ENCODE results near the gene PRRC2B.

Gene PRRC2B

DNA sequence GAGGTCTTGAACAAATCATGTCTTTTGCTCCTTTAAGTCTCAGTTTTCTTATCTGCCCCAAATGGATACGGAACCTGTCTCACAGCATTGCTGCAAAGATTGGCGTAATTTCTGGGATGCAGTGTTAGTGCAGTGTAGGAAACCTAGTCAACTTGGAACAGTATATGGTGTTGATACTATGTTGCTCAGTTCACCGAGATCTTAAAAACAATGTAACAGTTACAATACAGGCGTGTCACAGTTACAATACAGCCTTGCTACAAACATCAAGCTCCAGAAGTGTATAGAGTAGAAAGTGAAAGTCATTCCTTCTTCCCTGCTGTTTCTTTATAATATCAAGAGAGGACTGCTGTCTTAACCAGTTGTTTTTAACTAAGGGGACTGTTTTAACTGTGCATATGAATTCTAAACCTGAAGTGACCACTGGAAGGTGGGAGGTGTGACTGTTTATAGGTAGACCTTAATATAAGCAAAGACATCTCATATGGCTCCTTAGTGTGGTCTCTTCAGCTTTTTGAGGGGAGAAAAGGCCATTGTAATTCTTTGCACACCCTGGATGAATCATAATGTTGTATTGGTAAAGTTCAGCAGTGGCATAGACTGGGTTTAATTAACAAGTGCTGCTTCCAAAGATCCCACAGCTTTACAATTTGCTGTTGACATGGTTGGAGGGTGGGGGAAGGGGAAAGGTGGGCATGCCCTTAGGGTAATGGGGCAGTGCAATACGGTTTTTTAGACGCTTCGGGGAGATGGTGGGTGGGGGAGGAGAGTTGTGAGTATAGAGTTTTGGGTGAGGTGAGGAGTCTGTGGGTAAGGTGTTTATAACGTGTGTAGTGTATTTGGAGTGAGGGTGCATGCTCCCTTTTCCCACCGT, 12.9 kb downstream of the PRRC2B start:
- TF ChIP-seq POU2F2 (IDR thresholded peaks at IDR 0.05; ENCODE audit: low read depth, low read length): no peak
- TF ChIP-seq SPI1 (IDR thresholded peaks at IDR 0.05; ENCODE audit: low read depth, low read length): no peak
- no peak for TF ChIP-seq POLR2AphosphoS5 (IDR thresholded peaks at IDR 0.05; ENCODE audit: low read depth, low read length)
- no peak for TF ChIP-seq TAF1 (IDR thresholded peaks at IDR 0.05; ENCODE audit: low read depth, low read length)
- no peak for TF ChIP-seq POLR2A (IDR thresholded peaks at IDR 0.05; ENCODE audit: low read depth, low read length)
- no peak for TF ChIP-seq PAX5 (IDR thresholded peaks at IDR 0.05; ENCODE audit: insufficient read depth, low read length, severe bottlenecking)
- FAIRE-seq (no peak), DNase-seq (ENCODE audit: insufficient read length, low spot score) (no peak)

DNA sequence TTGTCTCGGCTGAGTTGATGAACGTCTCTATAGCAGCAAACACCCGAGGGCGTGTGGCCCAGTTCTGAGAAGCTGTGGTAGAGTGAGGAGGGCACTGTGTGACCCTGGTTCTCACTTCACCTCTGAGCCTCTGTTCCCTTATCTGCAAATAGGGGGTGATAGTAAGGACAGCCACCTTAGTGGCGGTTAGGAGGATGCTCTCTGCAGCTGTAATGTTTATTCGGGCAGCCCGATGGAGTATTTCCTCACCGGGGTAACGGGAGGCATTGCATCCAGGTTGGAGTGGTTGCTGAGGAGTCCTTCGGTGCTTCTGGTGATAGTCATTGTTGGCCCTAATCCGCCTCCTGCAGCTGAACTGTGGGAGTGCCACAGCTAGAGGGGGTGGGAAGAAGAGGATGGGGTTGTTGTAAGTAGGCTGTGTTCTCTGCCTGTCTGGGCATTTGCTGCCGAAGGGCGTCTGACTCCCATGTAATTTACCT, 13.9 kb downstream of the PRRC2B start:
- FAIRE-seq (no peak), DNase-seq (ENCODE audit: insufficient read length, low spot score) (no peak)

DNA sequence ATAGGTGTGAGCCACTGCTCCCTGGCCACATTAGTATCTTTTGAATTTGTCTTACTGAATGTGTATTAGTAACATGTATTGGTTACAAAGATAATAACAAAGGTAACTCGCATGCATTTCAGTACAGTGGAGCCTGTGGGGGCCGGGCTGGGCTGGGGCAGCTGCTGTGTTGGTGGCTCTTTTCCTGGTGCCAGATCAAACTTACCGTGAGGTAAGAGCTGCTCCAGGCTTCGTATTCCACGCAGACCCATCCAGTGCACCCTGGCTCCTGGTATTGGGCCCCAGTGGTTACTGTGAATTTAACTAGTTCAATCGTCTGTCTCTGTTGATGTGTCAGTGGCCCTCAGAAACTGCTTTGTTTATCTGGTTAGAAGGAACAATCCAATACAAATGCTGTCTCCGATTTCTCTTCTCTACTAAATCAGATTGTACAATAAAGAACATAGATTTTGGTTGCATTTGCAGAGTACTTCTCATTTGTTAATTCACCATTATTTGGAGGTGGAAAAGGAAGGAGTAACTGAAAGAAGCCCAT, 15.6 kb downstream of the PRRC2B start:
- TF ChIP-seq POU2F2 (IDR thresholded peaks at IDR 0.05; ENCODE audit: low read depth, low read length) (no peak), POLR2A (IDR thresholded peaks at IDR 0.05; ENCODE audit: low read depth, low read length) (no peak), TAF1 (IDR thresholded peaks at IDR 0.05; ENCODE audit: low read depth, low read length) (no peak), PAX5 (IDR thresholded peaks at IDR 0.05; ENCODE audit: insufficient read depth, low read length, severe bottlenecking) (no peak), SPI1 (IDR thresholded peaks at IDR 0.05; ENCODE audit: low read depth, low read length) (no peak), POLR2AphosphoS5 (IDR thresholded peaks at IDR 0.05; ENCODE audit: low read depth, low read length) (no peak)
- FAIRE-seq: no peak
- DNase-seq (ENCODE audit: insufficient read length, low spot score): no peak

More for the DNA sequence above, 13.9 kb downstream of the PRRC2B start:
- TF ChIP-seq POLR2AphosphoS5 (IDR thresholded peaks at IDR 0.05; ENCODE audit: low read depth, low read length): no peak

DNA sequence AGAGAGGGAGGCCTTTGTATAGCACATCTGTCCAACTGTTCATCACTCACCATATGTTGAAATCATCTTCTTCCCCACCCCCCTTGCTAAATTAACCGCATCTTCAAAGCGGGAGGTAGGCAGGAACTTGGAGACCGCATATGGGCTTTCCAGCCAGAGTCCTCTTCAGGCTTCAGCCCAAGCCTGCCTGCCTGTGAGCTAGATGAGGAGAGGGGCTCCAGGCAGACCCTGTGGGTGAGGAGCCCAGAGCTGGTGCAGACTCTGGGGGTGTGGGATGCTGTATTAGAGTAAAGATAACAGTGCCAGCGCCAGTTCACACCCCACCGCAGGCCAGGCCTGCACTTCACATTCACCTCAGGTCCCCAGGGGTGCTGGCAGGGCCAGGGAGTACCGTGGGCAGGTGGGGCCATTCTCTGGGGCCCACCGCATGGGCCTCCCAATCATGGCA, 16.2 kb downstream of the PRRC2B start:
- no peak for DNase-seq (ENCODE audit: insufficient read length, low spot score)
- FAIRE-seq: no peak

DNA sequence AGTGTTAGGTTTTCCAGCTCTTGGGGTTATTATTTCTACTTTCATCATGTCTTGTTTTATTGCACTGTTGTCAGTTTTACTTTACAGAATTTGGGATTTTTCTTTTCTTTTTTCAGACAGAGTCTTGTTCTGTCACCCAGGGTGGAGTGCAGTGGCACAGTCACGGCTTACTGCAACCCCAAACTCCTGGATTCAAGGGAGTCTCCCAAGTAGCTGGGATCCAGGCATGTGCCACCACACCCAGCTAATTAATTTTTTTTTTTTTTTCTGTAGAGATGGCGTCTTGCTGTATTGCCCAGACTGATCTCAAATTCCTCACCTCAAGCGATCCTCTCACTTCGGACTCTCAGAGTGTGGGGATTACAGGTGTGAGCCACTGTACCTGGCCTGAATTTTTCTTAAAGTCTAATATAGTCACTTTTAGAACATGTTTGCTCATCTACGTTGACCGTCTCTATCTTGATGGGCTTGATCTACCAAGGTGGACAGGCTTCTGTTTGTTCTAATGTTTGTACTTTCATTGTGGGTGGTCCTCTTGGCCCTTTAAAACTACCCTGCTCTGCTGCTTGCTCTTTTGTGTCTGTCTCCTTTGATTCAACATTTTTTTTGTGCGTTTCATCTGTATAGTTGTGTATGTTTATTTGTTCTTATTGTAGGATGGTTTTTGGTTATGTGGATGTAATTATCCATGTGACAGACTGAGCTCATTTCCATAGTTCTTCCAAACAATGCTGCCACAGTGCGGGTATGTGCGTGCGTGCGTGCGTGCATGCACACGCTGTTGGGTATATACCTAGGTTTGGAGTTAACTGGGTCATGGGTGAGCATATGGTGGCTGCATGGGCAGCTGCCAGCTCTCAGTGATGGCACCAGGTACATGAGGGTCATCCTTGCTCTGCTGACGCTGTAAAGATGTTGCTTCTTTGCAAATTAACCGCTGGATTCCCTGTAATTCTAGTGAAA, 18.1 kb downstream of the PRRC2B start:
- FAIRE-seq (no peak), DNase-seq (ENCODE audit: insufficient read length, low spot score) (no peak)
- TF ChIP-seq TAF1 (IDR thresholded peaks at IDR 0.05; ENCODE audit: low read depth, low read length) (no peak), POLR2AphosphoS5 (IDR thresholded peaks at IDR 0.05; ENCODE audit: low read depth, low read length) (no peak), PAX5 (IDR thresholded peaks at IDR 0.05; ENCODE audit: insufficient read depth, low read length, severe bottlenecking) (no peak), POU2F2 (IDR thresholded peaks at IDR 0.05; ENCODE audit: low read depth, low read length) (no peak), POLR2A (IDR thresholded peaks at IDR 0.05; ENCODE audit: low read depth, low read length) (no peak), SPI1 (IDR thresholded peaks at IDR 0.05; ENCODE audit: low read depth, low read length) (no peak)

More for the DNA sequence above, 16.2 kb downstream of the PRRC2B start:
- no peak for TF ChIP-seq POLR2A (IDR thresholded peaks at IDR 0.05; ENCODE audit: low read depth, low read length)
- no peak for TF ChIP-seq SPI1 (IDR thresholded peaks at IDR 0.05; ENCODE audit: low read depth, low read length)
- TF ChIP-seq POLR2AphosphoS5 (IDR thresholded peaks at IDR 0.05; ENCODE audit: low read depth, low read length): no peak
- no peak for TF ChIP-seq PAX5 (IDR thresholded peaks at IDR 0.05; ENCODE audit: insufficient read depth, low read length, severe bottlenecking)
- no peak for TF ChIP-seq POU2F2 (IDR thresholded peaks at IDR 0.05; ENCODE audit: low read depth, low read length)
- no peak for TF ChIP-seq TAF1 (IDR thresholded peaks at IDR 0.05; ENCODE audit: low read depth, low read length)

- no peak for DNase-seq (ENCODE audit: insufficient read length, low spot score)
- TF ChIP-seq POLR2AphosphoS5 (IDR thresholded peaks at IDR 0.05; ENCODE audit: low read depth, low read length) (no peak), PAX5 (IDR thresholded peaks at IDR 0.05; ENCODE audit: insufficient read depth, low read length, severe bottlenecking) (no peak), POU2F2 (IDR thresholded peaks at IDR 0.05; ENCODE audit: low read depth, low read length) (no peak), TAF1 (IDR thresholded peaks at IDR 0.05; ENCODE audit: low read depth, low read length) (no peak), POLR2A (IDR thresholded peaks at IDR 0.05; ENCODE audit: low read depth, low read length) (no peak), SPI1 (IDR thresholded peaks at IDR 0.05; ENCODE audit: low read depth, low read length) (no peak)
- no peak for FAIRE-seq
These were observed 22.6 kb downstream of the PRRC2B start for GRCh38 chr9:131416509-131416908.

DNA sequence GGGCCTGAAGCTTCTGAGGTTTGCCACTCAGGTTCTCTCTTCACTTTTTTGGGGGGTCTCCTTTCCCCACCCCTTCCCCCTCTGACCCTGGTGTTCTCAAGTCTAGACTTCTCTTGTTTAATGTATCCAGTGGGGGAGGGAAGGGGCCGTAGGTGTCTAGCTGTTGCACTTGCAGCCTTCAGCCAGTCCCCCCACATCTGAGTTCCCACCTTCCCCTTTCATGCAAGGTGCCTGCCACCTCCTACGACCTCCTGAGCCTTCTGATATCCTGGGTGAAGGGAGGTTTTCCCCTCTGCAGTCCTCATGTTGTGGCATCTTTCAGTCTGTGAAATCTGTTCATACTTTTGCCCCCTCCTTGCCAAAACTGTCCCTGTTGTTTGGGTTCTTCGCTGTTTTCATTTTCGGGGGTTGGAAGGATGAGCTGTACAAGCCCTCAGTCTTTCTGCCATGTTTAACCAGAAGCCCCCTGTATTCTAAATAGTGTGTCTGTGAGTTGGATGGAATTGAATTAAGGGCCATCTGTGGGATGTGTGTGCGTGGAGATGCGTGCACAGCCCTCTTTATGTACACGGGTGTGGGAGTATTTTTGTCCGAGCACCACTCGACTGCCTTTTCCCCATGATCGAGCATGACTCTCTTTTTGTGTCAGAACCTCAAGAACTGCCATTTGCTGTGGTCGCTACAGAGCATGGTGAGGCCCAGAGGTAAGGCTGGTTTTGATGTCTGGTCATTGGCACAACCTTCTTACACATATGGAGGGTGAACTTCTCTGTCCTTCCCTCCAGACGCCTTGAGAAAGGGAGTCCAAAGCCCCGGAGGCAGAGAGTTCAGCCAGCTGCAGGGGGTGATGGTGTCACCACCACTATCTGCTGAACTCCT, 23.6 kb downstream of the PRRC2B start:
- TF ChIP-seq POLR2A (IDR thresholded peaks at IDR 0.05; ENCODE audit: low read depth, low read length) (no peak), TAF1 (IDR thresholded peaks at IDR 0.05; ENCODE audit: low read depth, low read length) (no peak), POLR2AphosphoS5 (IDR thresholded peaks at IDR 0.05; ENCODE audit: low read depth, low read length) (no peak), POU2F2 (IDR thresholded peaks at IDR 0.05; ENCODE audit: low read depth, low read length) (no peak), PAX5 (IDR thresholded peaks at IDR 0.05; ENCODE audit: insufficient read depth, low read length, severe bottlenecking) (no peak), SPI1 (IDR thresholded peaks at IDR 0.05; ENCODE audit: low read depth, low read length) (no peak)
- FAIRE-seq: peak; percentile 79
- no peak for DNase-seq (ENCODE audit: insufficient read length, low spot score)

All from GM12891 (cell line).